Stimulated activated CD4-positive, alpha-beta T cell treated with anti-CD3 and anti-CD28 coated beads, TNF-alpha, amount 100 ng/mL, for 24 hours (primary cell): ENCODE results near the gene ANKS1A.

Source experiments
- DNase-seq, 3 experiments: peaks; one replicate each; pipeline ENCODE4 v3.0.0-alpha.2; 2020; ENCODE audit warnings: low read depth in 3 of 3

Gene ANKS1A

DNA sequence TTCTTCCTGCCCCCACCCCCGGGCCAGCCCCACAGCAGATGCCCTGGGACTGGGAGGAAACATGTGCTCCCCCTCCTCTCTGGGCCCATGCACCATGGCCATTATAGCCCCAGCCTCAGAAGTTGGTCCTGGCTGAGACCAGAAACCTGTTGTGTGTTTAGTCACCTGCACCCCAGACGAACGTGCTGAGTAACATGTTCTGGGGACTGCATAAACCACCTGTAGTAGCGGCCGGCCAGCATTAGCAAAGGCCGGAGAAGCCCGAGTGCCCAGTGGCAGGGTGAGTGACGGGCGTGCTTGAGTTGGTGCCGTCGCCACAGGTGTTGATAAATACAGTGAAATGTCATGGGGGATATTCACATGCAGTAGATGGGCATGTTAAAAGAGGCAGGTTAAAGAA lies 178.2 kb downstream of the ANKS1A start:
- DNase-seq, result no peak

DNA sequence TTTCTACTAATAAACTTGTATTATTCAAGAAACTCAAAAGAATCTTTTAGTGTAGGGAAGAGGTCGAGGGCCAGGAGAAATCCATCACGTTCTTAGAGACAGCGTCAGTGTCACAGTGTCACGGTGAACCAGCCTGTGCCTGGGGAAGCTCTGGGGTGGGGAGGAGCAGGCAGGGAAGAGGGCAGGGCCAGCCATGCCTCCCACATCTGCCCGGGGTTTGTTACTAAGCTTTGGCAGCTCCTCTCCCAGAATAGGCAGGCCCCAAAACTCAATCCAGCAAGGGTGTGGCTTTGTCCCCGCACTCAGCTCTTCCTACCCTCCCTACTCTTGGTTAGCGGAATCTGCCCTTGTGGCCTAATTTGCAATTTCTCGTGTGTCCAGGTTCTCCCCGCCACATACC lies 179.2 kb downstream of the ANKS1A start:
- DNase-seq, result no peak

DNA sequence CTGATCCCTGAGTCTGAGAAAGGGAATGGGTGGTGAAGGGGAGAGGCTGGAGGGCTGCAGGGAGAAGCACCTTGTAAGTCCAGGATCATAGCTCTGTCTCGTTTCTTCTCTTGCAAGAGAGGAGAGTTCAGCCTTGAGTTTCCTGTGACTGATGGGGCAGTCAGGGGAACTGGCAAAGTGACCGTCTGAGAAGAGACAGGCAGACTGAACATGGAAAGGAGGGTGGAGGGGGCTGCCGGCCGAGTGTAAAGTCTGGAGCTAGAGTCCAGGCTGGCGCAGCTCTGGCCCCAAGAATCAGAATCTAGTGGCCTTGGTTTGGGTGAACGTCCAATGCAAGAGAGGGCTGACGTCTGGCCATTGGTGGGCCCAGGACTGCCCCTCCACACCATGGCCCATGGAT lies 179.6 kb downstream of the ANKS1A start:
- no peak for DNase-seq

DNA sequence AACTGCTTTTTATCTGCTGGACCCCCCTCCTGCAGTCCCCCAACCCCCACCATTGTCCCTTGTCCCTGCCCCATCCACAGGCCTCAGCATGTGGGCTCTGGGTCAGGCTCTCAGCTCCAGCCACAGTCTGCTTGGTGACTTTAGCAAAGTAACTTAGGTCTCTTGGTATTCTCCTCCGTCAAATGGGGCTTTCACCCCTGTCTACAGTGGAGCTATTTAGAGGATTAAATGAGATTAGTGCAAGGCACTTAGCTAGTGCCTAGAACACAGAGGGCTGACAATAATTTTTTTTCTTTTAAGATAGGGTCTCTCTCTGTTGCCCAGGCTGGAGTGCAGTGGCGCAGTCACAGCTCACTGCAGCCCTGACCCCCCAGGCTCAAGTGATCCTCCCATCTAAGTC lies 180.2 kb downstream of the ANKS1A start:
- no peak for DNase-seq

DNA sequence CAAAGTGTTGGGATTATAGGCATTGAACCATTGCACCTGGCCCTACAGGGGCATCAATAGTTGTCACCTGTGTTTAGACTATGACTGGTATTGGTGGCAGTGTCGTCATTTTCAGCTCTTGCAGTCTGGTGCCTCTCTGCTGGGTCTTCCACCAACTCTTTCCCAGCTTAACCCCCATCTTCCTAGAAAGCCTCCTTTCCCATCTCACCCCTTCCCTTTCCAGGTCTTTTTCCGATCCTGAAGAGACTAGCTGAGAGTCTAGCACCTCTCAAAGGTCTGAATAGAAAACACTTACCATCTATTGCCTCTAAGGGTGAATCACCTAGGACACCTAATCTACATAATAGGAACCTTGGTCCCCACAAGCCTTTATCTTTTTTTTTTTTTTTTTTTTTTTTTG lies 181.1 kb downstream of the ANKS1A start:
- no peak for DNase-seq

DNA sequence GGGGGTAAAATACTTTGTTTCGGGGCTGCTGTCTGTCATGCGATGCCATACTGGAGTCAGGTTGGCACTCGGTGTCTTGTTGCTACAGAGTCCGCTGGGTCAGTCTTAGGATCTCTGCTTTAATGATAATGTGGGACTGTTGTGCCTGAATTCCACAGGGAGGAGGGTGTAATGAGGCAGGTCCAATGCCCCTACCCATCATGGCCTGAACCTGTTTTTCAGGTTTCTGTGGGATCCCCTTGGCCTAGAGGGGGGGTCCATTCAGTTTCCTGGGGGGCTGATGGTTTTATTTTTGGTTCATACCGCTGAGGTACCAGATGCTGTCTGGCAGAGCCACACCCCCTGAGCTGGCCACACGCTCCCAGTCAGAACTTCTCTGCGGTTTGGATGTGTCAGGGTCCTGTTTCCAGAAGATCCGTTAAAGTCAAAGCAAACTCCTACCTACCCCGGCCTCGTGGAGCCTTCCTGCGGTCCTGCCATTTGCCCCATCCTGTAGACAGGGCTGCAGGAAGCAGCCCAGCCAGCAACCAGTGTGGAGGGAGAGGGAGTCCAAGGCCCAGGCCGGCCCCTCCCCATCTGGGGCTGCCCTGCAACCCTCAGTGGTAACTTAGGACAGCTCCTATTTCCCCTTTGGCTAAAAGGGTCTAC lies 182.4 kb downstream of the ANKS1A start:
- no peak for DNase-seq

DNA sequence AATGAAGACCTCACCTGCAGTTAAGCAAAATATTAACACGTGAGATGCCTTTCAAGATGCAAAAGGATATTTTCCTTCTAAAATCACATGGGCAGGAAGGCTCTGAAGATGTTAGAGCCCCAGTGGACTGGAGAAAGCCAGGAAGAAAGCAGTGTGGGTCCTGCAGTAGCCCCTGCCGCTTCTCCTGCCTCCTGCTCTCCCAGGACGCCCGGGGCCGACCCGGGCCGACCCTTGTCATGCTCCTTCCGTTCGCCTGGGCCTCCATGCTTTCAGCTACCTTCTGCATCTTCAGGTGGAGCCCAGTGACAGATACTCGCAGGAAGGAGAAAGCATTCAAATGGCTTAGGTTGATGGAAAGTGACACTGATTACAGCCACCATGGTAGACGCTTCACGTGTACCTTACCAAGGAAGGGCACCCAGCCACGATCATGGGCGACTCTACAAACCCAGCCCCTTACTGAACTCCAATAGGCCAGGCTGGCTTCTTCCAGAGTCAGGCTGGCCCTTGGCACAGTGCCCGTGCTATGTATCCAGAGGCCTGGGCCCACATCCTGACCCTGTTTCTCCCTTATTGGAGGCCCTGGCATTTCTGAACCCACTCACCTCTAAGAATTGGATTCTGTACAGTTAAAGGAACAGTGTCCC lies 183.1 kb downstream of the ANKS1A start:
- no peak for DNase-seq

DNA sequence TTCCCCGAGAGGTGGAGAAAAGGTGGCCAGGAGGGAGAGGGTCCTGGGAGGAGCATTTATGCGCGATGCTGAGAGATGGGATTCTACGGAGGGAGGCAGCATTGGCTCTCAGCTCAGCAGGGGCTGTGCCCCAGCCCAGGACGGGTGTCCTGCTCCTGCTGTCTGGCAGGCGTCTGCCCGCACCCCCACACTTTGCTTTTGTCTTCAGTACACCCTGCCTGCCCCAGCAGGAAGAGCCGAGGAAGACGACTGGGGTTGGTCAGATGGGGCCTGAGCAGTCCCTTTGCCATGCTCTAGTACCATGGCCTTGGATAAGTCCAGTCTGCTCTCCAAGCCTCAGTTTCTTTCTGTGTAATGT lies 183.6 kb downstream of the ANKS1A start:
- DNase-seq, result no peak

DNA sequence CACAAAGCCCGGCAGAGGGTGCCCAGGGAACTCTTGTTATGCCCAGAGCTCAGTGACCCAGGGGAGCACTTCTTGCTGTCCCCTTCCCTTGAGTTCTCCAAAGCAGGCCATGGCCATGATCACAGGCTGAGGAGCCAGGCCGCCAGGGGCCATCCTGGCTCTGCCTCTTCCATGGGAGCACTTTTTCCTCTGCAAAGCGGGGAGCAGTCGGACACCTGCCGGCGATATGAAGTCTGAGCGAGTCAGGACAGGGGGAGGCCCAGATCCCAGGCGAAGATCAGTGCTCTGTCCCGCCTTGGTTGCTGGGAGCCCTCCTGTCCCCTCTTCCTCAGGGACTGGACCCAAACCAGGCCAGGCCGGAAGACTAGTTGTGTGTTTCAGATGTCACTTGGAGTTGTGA lies 184.2 kb downstream of the ANKS1A start:
- DNase-seq, result no peak

DNA sequence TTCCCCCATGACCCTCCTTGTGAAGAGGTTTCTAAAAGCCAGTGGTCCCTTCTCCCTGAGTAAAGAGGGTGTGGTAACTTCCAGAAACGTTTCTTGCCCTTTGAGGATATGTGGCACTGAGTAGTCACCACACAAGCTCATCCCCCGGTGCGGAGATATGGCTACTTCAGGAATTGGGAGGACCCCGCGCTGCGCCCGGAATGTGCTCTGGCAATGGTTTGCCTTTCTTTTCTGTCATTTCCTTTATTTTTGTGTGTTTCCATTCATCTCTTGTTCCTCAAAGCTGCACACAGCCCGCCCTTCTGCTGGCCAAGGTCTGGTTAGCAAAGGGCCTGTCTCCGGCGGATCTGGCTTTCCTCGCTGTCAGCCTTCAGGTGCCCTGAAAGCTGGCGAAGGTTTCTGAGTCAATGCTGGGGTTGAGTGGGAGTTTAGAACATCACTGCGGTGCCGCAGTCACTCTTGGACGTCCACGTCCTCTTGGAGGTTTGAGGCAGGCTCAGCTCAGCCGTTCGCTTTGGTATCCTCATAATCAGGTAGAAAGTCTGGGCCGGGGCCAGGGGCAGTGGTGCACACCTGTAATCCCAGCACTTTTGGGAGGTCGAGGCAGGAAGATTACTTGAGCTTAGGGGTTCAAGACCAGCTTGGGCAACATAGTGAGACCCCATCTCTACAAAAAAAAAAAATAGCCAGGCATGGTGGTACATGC lies 184.9 kb downstream of the ANKS1A start:
- DNase-seq, result no peak

DNA sequence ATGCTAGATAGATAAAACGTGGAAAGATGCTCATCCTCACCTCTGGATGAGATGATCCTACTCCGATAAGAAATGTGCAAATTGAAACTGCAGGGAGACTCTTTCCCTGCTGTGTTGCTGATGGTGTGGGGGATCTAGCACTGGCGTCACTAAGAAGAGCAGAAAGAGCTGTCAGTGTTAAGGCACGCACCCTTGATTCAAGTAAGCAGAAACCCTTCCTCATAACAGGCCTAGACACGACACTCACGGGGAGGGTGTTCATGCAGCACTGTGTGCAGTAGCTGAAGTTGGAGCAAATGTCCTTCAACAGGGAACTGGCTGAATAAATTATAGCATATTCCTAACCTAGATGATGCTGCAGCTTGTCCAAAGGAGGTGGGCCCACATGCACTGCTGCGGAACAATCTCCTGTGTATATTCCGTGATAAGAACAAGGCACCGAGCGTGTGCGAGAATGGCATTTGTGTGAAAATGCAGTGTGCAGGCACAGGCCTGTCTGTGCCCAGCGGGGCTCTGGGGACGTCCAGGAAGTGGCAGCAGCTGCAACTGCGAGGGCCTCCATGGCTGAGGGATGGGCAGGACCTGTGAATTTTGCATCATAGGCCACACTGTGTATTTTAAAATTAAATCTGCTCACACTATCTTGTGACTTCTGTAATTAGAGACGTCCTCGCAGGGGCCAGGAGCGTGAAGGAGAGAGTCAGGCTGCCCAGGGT lies 188.1 kb downstream of the ANKS1A start:
- DNase-seq, result no peak

DNA sequence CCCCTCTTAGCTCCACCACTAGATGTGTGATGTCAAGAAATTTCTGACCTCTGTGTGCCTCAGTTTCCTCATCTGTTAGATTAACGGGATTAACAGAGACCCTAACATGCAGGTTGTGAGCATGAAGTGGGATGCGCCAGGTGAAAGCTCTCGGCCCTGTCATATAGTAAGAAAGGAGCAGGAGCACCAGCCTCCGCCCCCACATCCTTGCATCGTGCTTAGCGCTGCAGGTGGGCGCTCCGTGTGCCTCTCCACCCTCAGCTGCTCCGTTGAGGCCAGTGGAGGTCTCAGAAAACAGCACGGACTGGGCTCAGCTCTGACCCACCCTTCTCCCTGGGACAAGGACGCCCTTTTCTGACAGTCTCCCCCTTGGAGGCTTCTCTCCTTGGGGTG lies 188.7 kb downstream of the ANKS1A start:
- DNase-seq, result no peak

DNA sequence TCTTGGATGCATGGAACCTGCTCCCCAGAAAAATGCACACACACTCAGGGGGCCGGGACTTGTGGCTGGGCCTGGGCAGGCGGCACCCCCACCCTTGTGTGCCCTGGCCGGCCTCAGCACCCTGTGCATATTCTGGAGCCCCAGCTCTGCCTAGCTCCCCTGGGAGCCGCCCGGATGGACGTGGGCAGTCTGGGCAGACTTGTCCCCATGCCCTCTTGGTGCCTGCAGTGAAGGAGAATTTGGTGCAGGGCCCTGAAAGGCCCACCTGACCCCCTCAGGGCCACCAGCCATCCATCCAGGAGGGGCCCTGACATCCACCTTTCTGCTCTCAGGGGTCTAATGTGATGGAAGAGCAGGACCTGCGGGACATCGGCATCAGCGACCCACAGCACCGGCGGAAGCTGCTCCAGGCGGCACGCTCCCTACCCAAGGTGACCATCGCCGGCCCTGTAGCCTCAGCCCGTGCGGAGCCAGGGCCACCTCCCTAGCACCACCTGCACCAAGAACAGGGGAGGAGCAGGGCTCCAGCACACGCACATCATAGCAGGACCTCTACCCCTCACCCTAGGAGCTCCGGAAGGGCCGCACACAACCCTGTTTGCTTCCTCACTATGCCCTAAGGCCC lies 189.3 kb downstream of the ANKS1A start:
- no peak for DNase-seq

DNA sequence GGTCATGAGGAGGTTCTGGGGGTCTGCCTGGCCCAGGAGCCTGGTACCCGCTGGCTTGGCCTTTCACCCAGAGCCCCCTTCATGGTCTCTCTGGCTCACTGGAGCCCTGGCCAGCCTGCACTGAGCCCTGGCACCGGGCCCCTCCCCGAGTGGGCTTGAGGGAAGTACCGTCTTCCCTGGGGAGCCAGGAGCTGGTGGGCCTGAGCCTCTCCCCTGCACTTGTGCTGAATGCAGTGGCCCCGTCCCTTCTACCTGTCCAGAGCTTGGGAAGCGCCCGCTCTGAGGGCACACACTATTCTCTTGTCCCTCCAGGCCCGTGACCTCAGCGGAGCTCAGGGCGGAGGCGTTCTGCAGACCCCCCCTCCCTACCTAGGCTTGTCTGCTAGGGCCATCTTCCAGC lies 189.8 kb downstream of the ANKS1A start:
- DNase-seq, result no peak

DNA sequence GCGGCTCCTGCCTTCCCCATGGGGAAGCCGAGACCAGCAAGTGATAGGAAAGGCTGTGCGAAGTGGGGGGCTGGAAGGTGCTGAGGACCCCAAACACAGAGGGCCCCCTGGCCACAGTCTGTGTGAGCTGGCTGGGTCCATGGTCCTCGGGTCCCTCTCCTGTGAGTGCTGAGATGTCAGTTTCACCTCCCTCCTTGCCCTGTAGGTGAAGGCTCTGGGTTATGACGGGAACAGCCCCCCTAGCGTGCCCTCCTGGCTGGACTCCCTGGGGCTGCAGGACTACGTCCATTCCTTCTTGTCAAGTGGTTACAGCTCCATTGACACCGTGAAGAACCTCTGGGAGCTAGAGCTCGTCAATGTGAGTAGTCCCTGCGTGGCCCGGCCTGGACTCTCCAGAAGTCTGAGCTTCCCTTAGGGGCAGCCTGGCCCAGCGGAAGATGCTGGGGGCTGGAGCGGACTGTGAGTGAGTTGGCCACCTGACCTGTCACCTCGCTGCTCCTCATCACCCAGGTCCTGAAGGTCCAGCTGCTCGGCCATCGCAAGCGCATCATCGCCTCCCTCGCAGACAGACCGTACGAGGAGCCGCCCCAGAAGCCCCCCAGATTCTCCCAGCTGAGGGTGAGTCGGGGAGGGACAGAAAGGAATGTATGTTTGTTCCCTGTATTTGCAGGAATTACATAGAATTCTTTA lies 190.4 kb downstream of the ANKS1A start:
- no peak for DNase-seq

DNA sequence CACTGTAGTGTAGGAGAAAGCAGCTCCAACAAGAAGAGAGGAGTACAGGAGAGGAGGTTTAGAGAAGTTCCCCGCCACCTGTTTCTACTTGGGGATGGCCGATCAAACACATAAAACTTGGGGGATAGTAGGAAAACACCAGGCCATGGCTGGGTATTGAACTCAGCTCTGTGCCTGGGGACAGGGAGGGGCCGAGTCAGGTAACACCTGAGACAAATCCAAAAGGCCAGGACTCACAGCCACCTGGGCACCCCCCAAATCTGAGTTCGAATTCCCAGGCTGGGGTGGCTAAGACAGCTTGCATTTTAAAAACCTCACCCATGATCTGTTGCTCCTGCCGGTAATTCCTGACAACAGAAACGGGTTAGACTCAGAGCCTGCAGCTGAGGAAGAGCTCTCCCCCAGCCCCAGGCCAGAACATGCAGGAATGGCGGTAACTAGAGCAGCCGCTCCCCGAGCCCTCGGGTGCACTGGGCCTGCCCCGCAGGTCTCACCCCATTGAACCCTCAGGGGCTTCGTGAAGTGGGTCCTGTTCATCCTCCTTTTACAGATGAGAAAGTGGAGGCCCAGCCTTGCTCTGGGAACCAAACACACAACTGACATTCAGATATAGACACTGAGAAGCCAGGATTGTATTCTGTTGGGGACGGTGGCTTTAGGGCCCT lies 191.1 kb downstream of the ANKS1A start:
- no peak for DNase-seq

DNA sequence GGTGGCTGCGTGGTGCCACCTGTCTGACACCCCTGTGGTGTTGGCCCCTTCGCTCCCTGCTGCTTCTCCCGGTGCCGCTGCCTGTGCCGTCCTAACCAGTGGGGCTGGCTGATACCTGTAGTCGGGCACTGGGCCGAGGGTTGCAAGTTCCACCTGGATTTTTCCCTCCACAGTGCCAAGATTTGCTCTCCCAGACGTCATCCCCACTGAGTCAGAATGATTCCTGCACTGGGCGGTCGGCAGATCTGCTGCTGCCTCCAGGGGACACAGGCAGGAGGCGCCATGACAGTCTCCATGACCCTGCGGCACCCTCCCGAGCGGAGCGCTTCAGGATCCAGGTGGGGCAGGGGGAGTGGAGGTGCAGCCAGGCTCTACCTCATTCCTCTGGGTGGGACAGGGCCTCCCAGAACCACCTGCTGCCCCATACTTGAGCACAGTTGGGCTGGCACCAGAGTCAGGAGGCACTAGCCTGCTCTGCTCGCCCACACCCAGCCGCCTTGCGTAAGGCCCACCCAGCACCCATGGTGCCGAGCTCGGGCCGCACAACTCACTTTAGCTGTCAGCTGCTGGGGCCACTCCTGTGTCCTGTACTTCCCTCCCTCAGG lies 191.9 kb downstream of the ANKS1A start:
- DNase-seq, result no peak

DNA sequence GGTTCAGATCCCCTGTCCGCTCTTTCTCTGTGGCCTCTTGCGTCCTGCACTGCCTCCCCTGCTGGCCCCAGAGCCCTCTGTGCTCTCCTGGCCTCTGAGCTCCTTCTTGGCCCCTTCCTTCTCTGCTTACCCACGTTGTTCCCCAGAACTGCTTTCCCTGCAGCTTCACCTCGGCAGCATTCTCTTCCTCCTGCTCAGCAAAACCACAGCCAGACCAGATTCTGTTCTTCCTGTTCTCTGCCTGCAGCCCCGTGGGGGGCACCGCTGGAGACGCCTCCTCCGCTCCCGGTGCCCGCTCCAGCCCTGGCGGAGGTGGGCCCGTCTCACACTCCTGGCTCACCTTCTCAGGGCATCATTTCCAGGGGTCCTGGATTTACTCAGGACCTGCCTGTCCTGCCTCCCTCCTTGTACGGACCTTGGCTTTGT lies 192.4 kb downstream of the ANKS1A start:
- DNase-seq, result no peak

DNA sequence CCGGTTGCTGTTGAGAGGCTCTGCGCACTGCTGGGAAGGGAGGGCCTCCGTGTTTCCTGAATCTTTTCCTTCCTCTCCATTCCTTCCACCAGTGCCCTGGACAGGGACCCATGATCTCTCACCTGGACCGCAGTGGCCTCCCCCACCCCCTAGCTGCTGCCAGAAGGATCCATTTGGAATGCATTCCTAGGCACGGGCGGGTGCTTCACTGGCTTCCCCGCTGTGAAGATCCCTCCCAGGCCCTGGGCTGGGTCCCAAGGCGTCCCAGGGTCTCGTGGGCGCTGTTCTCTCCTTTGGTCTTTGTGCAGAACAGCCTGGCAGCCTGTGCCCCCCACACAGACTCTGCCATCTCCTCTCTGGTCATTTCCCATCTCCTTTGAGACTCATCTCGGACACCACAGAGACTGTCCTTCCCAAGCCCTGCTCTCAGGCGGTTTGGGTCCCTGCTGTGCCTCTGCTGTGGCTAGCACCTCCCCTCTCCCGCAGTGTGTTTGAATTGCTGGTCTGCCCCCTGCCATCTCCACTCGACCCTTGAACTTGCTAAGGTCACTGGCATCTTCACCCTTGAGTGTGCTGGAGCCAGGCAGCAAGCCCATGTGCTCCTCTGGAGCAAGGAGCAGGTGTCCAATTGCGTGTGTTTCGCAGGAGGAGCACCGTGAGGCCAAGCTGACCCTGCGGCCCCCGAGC lies 193.1 kb downstream of the ANKS1A start:
- no peak for DNase-seq
